GM18520 (cell line): ENCODE data around the gene LRRC70.
"Not testable (repeated sequence)": the region's sequence is repeated elsewhere in the genome, so short reads cannot be mapped to it uniquely, and the experiment has no call there.

ENCODE experiments used
- ATAC-seq: cut with Tn5 transposase; IDR thresholded peaks from one replicate; pipeline ENCODE4 v1.9.1; 2021; ENCODE audit not compliant: unreplicated experiment

Gene LRRC70, protein sequence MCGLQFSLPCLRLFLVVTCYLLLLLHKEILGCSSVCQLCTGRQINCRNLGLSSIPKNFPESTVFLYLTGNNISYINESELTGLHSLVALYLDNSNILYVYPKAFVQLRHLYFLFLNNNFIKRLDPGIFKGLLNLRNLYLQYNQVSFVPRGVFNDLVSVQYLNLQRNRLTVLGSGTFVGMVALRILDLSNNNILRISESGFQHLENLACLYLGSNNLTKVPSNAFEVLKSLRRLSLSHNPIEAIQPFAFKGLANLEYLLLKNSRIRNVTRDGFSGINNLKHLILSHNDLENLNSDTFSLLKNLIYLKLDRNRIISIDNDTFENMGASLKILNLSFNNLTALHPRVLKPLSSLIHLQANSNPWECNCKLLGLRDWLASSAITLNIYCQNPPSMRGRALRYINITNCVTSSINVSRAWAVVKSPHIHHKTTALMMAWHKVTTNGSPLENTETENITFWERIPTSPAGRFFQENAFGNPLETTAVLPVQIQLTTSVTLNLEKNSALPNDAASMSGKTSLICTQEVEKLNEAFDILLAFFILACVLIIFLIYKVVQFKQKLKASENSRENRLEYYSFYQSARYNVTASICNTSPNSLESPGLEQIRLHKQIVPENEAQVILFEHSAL

DNA sequence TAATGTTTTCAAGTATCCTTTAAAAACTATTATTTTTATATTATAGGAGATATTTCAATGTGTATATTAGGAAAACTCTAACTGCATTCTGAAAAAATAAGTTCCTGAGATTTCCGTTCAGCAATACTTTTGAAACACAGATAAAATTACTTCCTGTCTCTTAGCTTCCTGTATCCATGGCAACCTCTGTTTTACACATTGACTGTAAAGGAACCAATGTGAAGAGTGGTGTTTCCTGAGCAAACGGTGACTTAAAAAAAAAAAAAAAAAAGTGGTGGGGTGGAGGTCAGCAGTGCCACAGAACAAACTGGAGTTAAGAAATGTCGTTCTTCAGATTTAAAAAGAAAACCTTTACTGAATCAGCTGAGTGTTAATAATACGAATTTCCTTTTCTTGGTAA lies at the start of gene LRRC70:
LRRC70 (plus strand) TSS at position 280 of the 400 bp plus-strand sequence. CDS start 620 bp downstream, outside the sequence.
- ATAC-seq = peak; percentile 83

DNA sequence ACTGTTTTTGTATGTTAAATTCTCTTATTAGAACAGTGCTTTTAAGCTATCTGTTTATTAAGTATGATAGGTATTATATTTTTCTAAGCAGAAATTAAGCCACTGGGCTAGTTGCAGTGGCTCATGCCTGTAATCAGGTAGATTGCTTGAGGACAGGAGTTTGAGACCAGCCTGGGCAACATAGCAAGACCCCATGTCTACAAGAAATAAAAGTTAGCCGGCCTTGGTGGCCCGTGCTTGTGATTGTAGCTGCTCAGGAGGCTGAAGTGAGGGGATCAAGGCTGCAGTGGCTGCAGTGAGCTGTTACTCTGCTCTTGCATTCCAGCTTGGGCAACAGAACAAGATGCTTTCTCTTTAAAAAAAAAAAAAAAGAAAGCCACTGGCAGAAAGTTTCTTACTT lies 45.0 kb upstream of the LRRC70 start:
- ATAC-seq = no peak

DNA sequence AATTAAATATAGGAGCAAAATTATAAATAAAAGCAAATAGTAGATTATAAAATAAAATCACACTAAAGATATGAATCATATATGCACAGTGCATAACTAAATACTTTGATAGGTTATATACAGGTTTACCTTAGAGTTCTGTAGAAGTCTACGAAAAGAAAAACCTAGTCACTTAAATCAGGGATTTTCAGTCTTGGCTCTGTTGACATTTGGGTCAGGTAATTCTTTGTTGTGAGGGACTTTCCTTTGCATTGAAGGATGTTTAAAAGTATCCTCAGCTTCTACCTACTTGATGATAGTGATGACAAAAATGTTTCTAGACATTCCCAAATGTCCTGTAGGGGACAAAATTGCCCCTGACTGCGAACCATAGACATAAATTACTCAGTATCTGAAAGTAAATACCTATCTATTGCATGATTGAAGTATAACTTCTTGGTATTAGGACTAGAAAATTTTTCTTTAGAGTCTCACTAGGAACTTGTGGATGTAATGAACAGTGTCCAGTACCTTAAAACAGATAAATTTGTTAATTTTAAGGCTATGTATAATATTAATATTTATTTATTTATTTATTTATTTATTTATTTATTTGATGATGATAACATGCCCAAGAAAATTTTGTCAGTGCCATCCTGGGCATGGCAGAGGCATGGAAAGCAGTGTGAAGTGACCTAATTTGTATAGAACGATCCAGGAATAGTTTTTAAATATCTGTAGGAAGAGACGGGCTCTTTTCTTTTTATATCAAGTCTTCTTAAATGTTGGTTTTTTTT lies 44.0 kb upstream of the LRRC70 start:
- no peak for ATAC-seq

DNA sequence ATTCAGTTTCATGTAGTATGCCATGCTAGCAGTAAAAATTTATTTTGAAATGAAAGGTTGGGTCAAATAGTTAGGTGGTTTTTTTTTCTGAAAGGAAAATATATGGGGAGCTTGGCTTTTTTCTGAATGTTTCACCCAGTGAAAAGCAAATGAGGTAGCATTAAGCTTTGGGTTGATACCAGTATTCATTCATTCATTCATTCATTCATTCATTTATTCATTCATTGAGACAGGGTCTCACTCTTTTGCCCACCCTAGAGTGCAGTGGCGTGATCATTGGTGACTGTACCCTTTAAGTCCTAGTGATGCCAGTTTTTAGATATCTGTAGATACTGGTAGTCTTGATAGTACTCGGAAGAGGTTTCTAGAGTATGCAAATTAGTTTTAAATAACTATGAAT lies 42.4 kb upstream of the LRRC70 start:
- no peak for ATAC-seq

GRCh38 chr5:62536783-62537182 lies 41.8 kb upstream of the LRRC70 start:
- ATAC-seq = no peak

GRCh38 chr5:62538017-62538942 lies 40.3 kb upstream of the LRRC70 start:
- no peak for ATAC-seq

- no peak for ATAC-seq
Measured at GRCh38 chr5:62542720-62543119, 35.9 kb upstream of the LRRC70 start.

DNA sequence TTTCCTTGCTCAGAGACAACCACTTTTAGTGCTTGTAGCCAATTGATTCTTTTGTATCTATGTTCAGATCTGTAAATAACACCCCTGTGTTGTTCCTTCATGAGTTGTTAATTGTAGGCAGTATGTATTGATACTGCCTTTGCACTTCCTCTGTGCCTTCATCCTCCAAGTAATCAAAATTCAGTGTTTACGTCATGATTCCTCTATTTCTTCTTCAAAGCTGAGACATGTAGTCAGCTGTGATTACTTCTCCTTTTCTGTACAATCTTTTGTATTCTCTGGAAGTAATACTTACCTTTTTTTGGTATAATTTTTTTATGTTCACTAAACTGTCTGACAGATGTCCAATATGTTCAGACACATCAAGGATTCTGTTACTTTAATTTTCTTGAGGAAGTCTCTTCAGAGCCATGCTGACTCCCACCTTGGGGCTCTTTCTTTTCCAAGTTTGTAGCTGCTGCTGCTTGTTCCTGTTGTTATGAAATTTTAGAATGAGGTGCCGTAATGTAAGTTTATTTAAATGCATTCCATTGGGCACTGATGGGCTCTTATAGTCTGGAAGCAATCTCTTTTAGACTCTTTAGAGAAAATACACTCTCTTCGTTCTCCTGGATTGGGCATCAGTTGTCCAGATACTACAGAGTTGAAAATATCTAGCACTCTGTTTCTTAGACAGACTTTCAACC lies 30.5 kb upstream of the LRRC70 start:
- no peak for ATAC-seq

DNA sequence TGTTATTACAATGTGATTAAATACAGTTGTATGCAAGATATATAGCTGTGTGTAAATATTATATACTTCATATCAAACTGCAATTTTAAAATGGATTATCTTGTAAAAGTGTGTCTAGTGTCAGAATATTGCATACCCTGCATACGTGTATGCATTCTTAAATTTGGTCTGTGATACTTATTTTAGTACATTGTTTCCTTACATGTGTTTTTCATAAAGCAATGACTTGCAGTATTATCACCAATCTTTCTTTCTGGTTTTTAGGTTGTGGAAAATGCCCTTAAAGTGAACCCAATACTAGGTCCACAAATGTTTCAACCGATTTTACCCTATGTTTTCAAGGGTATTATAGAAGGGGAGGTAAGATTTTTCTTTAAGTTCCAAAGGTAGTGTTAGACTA lies 28.5 kb upstream of the LRRC70 start:
- no peak for ATAC-seq

DNA sequence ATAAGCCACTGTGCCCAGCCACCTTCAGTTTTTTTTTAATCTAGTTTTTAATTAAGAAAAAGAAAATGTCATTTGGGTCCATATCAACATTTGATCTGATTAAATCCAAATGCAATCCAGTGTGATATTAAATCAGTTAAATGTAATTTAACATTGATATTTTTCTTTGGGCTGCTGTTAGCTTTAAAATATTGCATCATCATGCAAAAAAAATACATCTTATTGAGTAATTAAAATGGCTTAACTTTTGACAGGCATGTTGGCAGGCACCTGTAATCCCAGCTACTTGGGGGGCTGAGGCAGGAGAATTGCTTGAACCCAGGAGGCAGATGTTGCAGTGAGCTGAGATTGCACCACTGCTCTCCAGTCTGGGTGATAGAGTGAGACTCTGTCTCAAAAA lies 22.7 kb upstream of the LRRC70 start:
- ATAC-seq = no peak

GRCh38 chr5:62558941-62559340 lies 19.7 kb upstream of the LRRC70 start:
- no peak for ATAC-seq

DNA sequence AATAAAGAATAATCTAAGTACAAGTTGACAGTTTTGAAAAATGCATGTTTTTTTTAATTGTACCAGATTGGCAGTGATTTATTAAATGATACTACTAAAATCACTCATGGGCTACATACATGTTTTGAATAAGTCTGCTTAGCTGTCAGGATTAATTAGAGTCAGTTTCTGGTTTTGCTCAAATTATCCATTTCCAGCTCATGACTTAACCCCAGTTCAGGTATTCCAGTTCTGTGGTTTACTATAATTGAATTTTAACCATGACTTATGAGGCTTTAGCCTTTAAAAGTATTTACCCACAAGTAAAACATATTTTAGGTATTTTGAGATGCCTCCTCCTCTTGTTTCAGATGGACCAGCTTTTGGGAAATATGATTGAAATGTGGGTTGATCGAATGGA lies 17.8 kb upstream of the LRRC70 start:
- no peak for ATAC-seq

- no peak for ATAC-seq
Measured at GRCh38 chr5:62561896-62562295, 16.7 kb upstream of the LRRC70 start.

- ATAC-seq = no peak
Measured at GRCh38 chr5:62562867-62563266, 15.8 kb upstream of the LRRC70 start.

DNA sequence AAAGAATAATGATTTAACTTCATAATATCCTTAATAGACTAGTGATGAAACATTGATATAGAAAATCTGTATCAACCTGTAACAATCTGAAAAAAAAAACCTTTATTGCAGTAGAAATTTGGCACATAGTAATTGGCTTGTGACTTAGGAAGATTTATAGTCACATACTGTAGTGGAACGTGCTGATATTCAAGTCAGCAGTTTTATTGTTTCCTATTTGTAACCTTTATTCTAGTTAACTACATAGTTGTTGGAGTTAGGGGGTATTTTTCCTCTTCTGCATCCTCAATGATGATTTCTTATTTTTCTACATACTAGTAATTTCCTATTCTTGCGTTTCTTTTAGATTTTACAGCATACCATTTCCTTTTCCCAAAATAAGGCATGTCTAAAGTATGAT lies 14.5 kb upstream of the LRRC70 start:
- ATAC-seq = no peak

- ATAC-seq = not testable (repeated sequence)
Measured at GRCh38 chr5:62565740-62566139, 12.9 kb upstream of the LRRC70 start.

GRCh38 chr5:62568143-62568542 lies 10.5 kb upstream of the LRRC70 start:
- no peak for ATAC-seq

GRCh38 chr5:62568800-62569432 lies 9.7 kb upstream of the LRRC70 start:
- ATAC-seq = no peak

DNA sequence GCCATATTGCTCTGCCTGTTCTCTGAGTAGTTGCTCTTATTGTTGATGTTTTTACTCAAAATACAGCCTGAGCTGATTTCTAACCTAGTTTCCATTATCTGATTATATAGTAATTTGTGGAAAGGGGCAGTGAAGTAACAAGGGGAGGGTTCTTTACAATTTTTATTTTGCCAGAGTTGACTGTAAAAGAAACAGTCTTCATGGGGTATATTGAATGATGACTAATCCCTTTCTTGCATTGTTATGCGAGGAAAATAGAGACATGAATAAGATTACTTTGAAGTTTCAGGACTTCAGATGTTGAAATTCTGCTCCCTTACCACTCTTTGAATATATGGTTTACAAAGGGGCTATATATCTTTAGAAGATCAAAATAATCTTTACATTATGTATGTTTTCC lies 9.1 kb upstream of the LRRC70 start:
- ATAC-seq = no peak
